Neural progenitor cell (in vitro differentiated cells): ENCODE data around the gene KAZALD1. TPM values are rescaled to one million over a fixed set of nuclear protein-coding genes. Genes with fewer than 3 reads are reported as not detected.
A peak's percentile ranks its signal among the peaks of the same experiment; 100 is the strongest.

Experiments
- DNase-seq: peaks from one replicate; pipeline ENCODE4 v3.0.0-alpha.2; 2016; ENCODE audit warnings: low spot score
- H2AFZ ChIP-seq: fragments of 200-600 bp; sonication (generic); replicated peaks from 2 replicates; pipeline ENCODE4 v1.6.1; 2016; ENCODE audit warnings: antibody characterized with exemption
- H3F3A ChIP-seq: fragments of 200-600 bp; sonication (generic); 2 replicates; pipeline ENCODE4 v1.6.1; 2016; ENCODE audit warnings: antibody characterized with exemption, low read depth
- H3K27ac ChIP-seq: fragments of 200-600 bp; sonication (generic); 2 replicates; pipeline ENCODE4 v1.5.1; 2016; ENCODE audit warnings: mild to moderate bottlenecking
- H3K27me3 ChIP-seq: fragments of 200-600 bp; sonication (generic); 2 replicates; pipeline ENCODE4 v1.6.1; 2016; ENCODE audit warnings: mild to moderate bottlenecking, moderate library complexity
- H3K36me3 ChIP-seq: fragments of 200-600 bp; sonication (generic); 2 replicates; pipeline ENCODE4 v1.5.1; 2016
- H3K4me1 ChIP-seq: fragments of 200-600 bp; sonication (generic); 2 replicates; pipeline ENCODE4 v1.6.1; 2016; ENCODE audit warnings: mixed run types
- H3K4me2 ChIP-seq: fragments of 200-600 bp; sonication (generic); 2 replicates; pipeline ENCODE4 v1.6.1; 2016
- H3K4me3 ChIP-seq: fragments of 200-600 bp; sonication (generic); 2 replicates; pipeline ENCODE4 v1.5.1; 2016
- H3K79me2 ChIP-seq: fragments of 200-600 bp; sonication (generic); 2 replicates; pipeline ENCODE4 v1.6.1; 2016; ENCODE audit warnings: low read depth
- H3K9ac ChIP-seq: fragments of 200-600 bp; sonication (generic); 2 replicates; pipeline ENCODE4 v1.6.1; 2016
- H3K9me3 ChIP-seq: fragments of 200-600 bp; sonication (generic); 2 replicates; pipeline ENCODE4 v1.5.1; 2016; ENCODE audit warnings: low read depth
- H4K20me1 ChIP-seq: fragments of 200-600 bp; sonication (generic); 2 replicates; pipeline ENCODE4 v1.6.1; 2016; ENCODE audit warnings: low read depth
- H3K27ac Mint-ChIP-seq: 3 replicates; pipeline ENCODE4 v1.8.0; 2021; ENCODE audit warnings: mixed read lengths
- H3K27me3 Mint-ChIP-seq: 2 replicates; pipeline ENCODE4 v1.8.0; 2022; ENCODE audit warnings: low read depth, mild to moderate bottlenecking, inconsistent platforms, moderate library complexity, mixed read lengths; ENCODE audit not compliant: insufficient read depth
- H3K36me3 Mint-ChIP-seq: 3 replicates; pipeline ENCODE4 v1.8.0; 2021; ENCODE audit warnings: mixed read lengths
- H3K4me1 Mint-ChIP-seq: 3 replicates; pipeline ENCODE4 v1.8.0; 2021; ENCODE audit warnings: mixed read lengths
- H3K4me3 Mint-ChIP-seq: 3 replicates; pipeline ENCODE4 v1.8.0; 2021; ENCODE audit warnings: mild to moderate bottlenecking, moderate library complexity, mixed read lengths
- H3K9me3 Mint-ChIP-seq: 3 replicates; pipeline ENCODE4 v1.8.0; 2020; ENCODE audit warnings: mixed read lengths
- EZH2 ChIP-seq: fragments of 200-600 bp; sonication (generic); IDR thresholded peaks from 2 replicates; pipeline ENCODE4 v1.6.1; 2017; ENCODE audit warnings: antibody characterized with exemption, mild to moderate bottlenecking, moderate library complexity
- EZH2phosphoT487 ChIP-seq: fragments of 200-600 bp; sonication (generic); IDR thresholded peaks from 2 replicates; pipeline ENCODE4 v1.6.1; 2017; ENCODE audit warnings: antibody characterized with exemption
- total RNA-seq: library from RNA; depleted of rRNA; stranded (reverse); fragments of >200 nt; gene quantifications from 2 replicates; pipeline ENCODE4 v1.2.3, GENCODE V29; 2015; ENCODE audit warnings: low replicate concordance
- TF ChIP-seq, protein P1 (sequence below): fragments of 200-600 bp; sonication (generic); IDR thresholded peaks from 2 replicates; pipeline ENCODE4 v1.5.1; 2017; ENCODE audit warnings: antibody characterized with exemption, mild to moderate bottlenecking

KAZALD1 gene
- total RNA-seq, 1 donor from 2014 or later = 0.77 TPM

DNA sequence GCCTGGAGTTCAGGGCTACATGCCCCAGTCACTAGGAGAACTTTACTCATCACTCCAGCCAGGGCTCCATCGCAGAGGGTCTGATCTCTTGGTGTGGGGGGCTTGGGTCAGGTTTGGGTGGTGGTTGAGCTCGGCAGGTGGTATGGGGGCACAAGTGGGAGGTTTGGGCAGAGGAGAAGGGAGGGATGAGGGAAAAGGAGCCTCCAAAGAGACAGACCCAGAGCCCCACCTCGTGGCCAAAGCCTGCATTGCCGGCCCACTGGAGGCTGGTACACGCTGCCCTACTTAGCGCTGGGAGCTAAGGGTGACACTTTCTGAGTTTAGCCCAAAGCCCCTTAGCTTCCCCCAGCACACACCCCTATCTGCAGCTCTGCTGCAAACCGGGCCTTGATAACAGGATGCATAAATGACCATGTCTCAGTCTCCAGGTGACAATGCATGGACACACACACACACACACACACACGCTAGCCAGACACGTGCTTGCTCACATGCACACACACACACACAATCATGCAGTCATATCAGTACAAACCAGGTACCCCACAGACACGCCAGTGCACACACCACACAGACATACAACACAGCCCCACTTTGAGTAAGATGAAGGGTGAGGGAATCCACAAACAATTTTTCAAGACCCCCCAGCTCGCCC, 47.4 kb upstream of the KAZALD1 start:
- H3K36me3 ChIP-seq = no peaks in the 10 kb centered on the region
- H3K36me3 Mint-ChIP-seq = no peaks in the 10 kb centered on the region
- TF ChIP-seq, protein P1, sequence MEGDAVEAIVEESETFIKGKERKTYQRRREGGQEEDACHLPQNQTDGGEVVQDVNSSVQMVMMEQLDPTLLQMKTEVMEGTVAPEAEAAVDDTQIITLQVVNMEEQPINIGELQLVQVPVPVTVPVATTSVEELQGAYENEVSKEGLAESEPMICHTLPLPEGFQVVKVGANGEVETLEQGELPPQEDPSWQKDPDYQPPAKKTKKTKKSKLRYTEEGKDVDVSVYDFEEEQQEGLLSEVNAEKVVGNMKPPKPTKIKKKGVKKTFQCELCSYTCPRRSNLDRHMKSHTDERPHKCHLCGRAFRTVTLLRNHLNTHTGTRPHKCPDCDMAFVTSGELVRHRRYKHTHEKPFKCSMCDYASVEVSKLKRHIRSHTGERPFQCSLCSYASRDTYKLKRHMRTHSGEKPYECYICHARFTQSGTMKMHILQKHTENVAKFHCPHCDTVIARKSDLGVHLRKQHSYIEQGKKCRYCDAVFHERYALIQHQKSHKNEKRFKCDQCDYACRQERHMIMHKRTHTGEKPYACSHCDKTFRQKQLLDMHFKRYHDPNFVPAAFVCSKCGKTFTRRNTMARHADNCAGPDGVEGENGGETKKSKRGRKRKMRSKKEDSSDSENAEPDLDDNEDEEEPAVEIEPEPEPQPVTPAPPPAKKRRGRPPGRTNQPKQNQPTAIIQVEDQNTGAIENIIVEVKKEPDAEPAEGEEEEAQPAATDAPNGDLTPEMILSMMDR = peak; percentile 84
- no peak for TF ChIP-seq EZH2
- H3K9ac ChIP-seq = no peak overlapping the region
- peaks cover 51% of the 10 kb centered on the region for H3K27me3 ChIP-seq
- H3K4me3 Mint-ChIP-seq = peak overlapping the region; percentile 49
- peaks cover 27% of the 10 kb centered on the region for H3K27me3 Mint-ChIP-seq
- no peak overlapping the region for H3K27ac ChIP-seq
- H3K9me3 Mint-ChIP-seq = no peaks in the 10 kb centered on the region
- no peak overlapping the region for H2AFZ ChIP-seq
- peaks cover 40% of the 10 kb centered on the region for H3K4me1 Mint-ChIP-seq
- H3K79me2 ChIP-seq = no peaks in the 10 kb centered on the region
- no peak overlapping the region for H3K4me2 ChIP-seq
- no peak overlapping the region for H3K4me3 ChIP-seq
- H3K4me1 ChIP-seq = peaks cover 16% of the 10 kb centered on the region
- no peaks in the 10 kb centered on the region for H3K9me3 ChIP-seq
- no peaks in the 10 kb centered on the region for H4K20me1 ChIP-seq
- peaks cover 20% of the 10 kb centered on the region for H3F3A ChIP-seq
- peak; percentile 77 for DNase-seq
- peak overlapping the region; percentile 76 for H3K27ac Mint-ChIP-seq

DNA sequence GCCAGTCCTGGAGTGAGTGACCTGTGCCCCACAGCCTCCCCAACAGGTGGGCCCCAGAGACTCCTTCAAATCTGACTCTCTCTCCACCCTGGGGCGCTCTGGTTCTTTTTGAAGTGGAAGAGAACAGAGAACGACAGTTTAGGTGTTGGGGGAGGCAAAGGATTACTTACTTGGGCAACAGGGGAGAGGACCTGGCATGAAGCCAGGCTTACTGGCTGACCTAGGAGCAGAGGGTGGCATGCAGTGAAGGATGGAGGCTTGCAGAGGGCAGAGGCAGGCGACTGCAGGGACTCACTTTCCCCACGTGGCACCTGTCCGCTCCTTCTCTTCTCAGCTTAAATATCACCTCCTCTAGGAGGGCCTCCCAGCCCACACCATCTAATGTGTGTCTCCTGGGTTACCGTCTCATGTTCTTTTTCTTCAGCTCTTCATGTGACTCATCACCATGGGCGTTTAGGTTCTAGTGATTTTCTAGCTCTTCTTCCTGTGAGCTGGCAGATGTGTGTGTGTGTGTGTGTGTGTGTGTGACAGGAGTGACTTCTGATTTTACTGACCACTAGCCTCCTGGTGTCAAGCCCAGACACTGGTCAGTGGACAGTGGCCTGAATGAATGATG, 46.7 kb upstream of the KAZALD1 start:
- no peak for TF ChIP-seq EZH2phosphoT487
- TF ChIP-seq, protein P1 = no peak
- no peak for TF ChIP-seq EZH2
- H3K9ac ChIP-seq = no peak overlapping the region
- H3K79me2 ChIP-seq = no peaks in the 10 kb centered on the region
- H3K4me1 Mint-ChIP-seq = peaks cover 41% of the 10 kb centered on the region
- no peak overlapping the region for H3K27ac ChIP-seq
- H3K36me3 ChIP-seq = no peaks in the 10 kb centered on the region
- H3K27me3 Mint-ChIP-seq = peaks cover 27% of the 10 kb centered on the region
- H3K9me3 ChIP-seq = no peaks in the 10 kb centered on the region
- no peak overlapping the region for H3K4me2 ChIP-seq
- no peak overlapping the region for H2AFZ ChIP-seq
- peak overlapping the region; percentile 9 for H3K4me3 Mint-ChIP-seq
- no peak for DNase-seq
- no peaks in the 10 kb centered on the region for H3K36me3 Mint-ChIP-seq
- no peaks in the 10 kb centered on the region for H3K9me3 Mint-ChIP-seq
- H4K20me1 ChIP-seq = no peaks in the 10 kb centered on the region
- H3K27ac Mint-ChIP-seq = no peak overlapping the region
- H3K27me3 ChIP-seq = peaks cover 58% of the 10 kb centered on the region
- H3K4me3 ChIP-seq = no peak overlapping the region
- H3K4me1 ChIP-seq = peaks cover 16% of the 10 kb centered on the region
- H3F3A ChIP-seq = peaks cover 20% of the 10 kb centered on the region

DNA sequence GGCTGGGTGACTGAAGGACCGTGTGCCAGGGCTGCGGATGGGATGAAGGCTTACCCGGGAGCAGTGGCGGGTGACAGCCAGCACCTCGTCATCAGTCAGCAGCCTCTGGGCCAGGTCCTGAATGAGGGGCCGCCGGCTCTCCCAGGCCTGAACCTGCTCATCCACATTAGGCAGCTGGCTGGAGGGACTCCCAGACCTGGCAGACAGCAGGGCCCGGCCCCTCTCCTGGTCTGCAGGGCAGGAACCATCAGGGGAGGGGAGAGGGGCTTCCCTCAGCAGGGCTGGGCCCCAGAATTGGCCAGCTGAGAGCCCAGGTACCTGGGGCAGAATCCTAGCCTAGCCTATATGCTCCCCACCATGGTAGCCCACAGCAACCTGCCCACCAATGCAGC, 46.2 kb upstream of the KAZALD1 start:
- Histone ChIP-seq H3K9ac (no peak overlapping the region), H3F3A (peaks cover 20% of the 10 kb centered on the region), H3K4me3 (no peak overlapping the region), H3K36me3 (no peaks in the 10 kb centered on the region), H4K20me1 (no peaks in the 10 kb centered on the region), H3K4me2 (no peak overlapping the region), H3K27me3 (peaks cover 63% of the 10 kb centered on the region), H3K27ac (no peak overlapping the region), H3K79me2 (no peaks in the 10 kb centered on the region), H3K9me3 (no peaks in the 10 kb centered on the region), H2AFZ (no peak overlapping the region), H3K4me1 (peaks cover 16% of the 10 kb centered on the region)
- Mint-ChIP-seq H3K36me3 (no peaks in the 10 kb centered on the region), H3K4me3 (no peak overlapping the region), H3K27me3 (peaks cover 31% of the 10 kb centered on the region), H3K4me1 (peaks cover 41% of the 10 kb centered on the region), H3K27ac (no peak overlapping the region), H3K9me3 (no peaks in the 10 kb centered on the region)
- DNase-seq = no peak
- TF ChIP-seq EZH2 = no peak
- no peak for TF ChIP-seq EZH2phosphoT487
- TF ChIP-seq, protein P1 = no peak
